ENCODE data around the gene GALNTL6.

DNA sequence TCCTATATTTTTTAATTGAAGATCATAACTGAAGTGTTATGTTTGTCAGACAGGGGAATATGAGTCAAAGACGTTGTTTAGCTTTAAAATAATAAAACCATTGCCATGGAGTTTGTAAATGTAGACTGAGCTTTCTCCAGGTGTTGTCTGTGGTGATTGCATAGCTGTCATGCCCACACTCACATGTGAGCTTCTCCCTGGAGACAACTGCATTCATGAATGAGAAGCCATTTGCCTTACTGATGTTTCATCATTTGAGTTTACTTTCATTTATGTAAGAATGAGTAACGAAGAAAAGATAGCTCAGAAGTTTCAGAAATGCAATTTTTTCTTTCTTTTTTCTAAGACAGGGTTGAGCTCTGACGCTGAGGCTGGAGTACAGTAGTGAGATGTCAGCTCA, 339.1 kb downstream of the GALNTL6 start:
- no peak for TF ChIP-seq POLR2A (IDR thresholded peaks at IDR 0.05; ENCODE audit: low read length)
- no peak for TF ChIP-seq GATA1 (IDR thresholded peaks at IDR 0.05; ENCODE audit: low read depth, low read length)
